ENCODE measurements around the gene PLA2G6.

DNA sequence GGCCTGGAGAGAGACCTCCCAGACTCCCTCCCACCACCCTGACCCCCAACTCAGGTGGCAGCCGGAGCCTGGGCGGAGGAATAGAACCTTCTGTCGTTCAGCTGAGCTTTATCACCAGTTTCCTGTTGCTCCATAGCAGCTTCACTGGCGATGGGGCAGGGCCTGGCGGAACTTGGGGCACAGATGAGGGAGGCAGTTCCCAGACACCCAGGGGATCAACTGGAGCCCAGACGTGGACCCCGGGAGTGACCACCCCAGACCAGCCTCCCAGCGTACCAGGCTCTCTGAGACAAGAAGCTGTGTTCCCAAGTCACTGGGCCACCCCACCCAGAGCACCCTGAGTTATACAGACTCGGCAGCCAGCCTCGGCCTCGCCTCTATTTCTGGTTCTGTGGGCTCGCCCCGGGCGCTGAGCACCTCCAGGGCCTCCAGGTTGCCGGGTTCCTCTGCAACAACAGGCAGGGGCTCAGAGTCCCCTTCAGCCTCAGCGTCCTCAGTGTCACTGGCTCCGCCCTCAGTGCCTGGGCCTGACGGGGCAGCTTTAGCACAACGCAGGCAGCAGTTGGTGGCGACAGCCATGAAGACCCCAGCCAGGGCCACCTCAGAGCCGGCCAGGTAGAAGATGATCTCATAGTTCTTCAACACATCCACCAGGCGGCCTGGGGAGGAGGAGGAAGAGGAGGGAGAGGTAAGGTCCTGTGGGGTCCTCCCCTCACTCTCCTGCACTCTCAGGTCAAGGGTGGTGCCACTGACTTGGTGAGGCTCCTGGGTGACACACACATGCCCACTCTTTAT is 103.4 kb downstream of the PLA2G6 start:
- TF ChIP-seq, protein P1, sequence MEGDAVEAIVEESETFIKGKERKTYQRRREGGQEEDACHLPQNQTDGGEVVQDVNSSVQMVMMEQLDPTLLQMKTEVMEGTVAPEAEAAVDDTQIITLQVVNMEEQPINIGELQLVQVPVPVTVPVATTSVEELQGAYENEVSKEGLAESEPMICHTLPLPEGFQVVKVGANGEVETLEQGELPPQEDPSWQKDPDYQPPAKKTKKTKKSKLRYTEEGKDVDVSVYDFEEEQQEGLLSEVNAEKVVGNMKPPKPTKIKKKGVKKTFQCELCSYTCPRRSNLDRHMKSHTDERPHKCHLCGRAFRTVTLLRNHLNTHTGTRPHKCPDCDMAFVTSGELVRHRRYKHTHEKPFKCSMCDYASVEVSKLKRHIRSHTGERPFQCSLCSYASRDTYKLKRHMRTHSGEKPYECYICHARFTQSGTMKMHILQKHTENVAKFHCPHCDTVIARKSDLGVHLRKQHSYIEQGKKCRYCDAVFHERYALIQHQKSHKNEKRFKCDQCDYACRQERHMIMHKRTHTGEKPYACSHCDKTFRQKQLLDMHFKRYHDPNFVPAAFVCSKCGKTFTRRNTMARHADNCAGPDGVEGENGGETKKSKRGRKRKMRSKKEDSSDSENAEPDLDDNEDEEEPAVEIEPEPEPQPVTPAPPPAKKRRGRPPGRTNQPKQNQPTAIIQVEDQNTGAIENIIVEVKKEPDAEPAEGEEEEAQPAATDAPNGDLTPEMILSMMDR (IDR thresholded peaks at IDR 0.05), result no peak
- TF ChIP-seq POLR2AphosphoS5 (IDR thresholded peaks at IDR 0.05), result no peak

Data from stomach (tissue), 4 donors.